A549 (cell line): ENCODE measurements around the gene KDF1. TPM values are rescaled to one million over a fixed set of nuclear protein-coding genes. Genes with fewer than 3 reads are reported as not detected.

Experiments used
- ATAC-seq, 2 experiments: fragments of 200-7000 bp in 1 of 2; fragments of >200 bp in 1 of 2; cut with Nextera tagmentation in 1 of 2; cut with Tn5 transposase in 1 of 2; 3 replicates each; pipeline versions ENCODE4 v1.8.0 to v1.9.1; 2018 to 2020; ENCODE audit warnings: mild to moderate bottlenecking in 1 of 2, moderate library complexity in 1 of 2
- CTCF ChIA-PET: fragments of 300-600 bp; sonication (Branson Sonifier 250); formaldehyde crosslinking; extraction: SDS; loops from one replicate; lab custom pipeline; 2021; ENCODE audit warnings: antibody characterized with exemption, inconsistent platforms; lab: Yijun Ruan, JAX
- POLR2A ChIA-PET: fragments of 350-600 bp; formaldehyde crosslinking; extraction: SDS; loops from one replicate; lab custom pipeline; 2021; ENCODE audit warnings: antibody characterized with exemption, inconsistent platforms; lab: Yijun Ruan, JAX
- DNase-seq, 2 experiments: peaks; one replicate each; pipeline versions ENCODE4 v3.0.0 to v3.0.0-alpha.2; 2011 to 2016; ENCODE audit warnings: low read depth in 1 of 2, low spot score in 1 of 2
- FAIRE-seq: peaks from 2 replicates; lab custom pipeline; 2011; peaks lifted over from hg19 to GRCh38; lab: Jason Lieb, UNC
- H3K27ac ChIP-seq, 2 experiments: fragments of >200 bp; sonication (Bioruptor Twin); formaldehyde crosslinking; 3 replicates each; pipeline ENCODE4 v1.5.1; 2016 to 2017
- H3K4me1 ChIP-seq: fragments of >200 bp; sonication (Bioruptor Twin); formaldehyde crosslinking; 3 replicates; pipeline ENCODE4 v1.6.1; 2016
- H3K4me2 ChIP-seq: fragments of >200 bp; sonication (Bioruptor Twin); formaldehyde crosslinking; 3 replicates; pipeline ENCODE4 v1.6.1; 2016
- H3K4me3 ChIP-seq: fragments of >200 bp; sonication (Bioruptor Twin); formaldehyde crosslinking; 3 replicates; pipeline ENCODE4 v1.5.1; 2016
- H3K9me3 ChIP-seq: fragments of >200 bp; sonication (Bioruptor Twin); formaldehyde crosslinking; 3 replicates; pipeline ENCODE4 v1.6.1; 2016
- BHLHE40 ChIP-seq: IDR thresholded peaks from 2 replicates; pipeline ENCODE4 v1.6.1; 2012; ENCODE audit warnings: low read depth, low read length, inconsistent platforms
- CBX2 ChIP-seq: fragments of 200-600 bp; sonication (generic); IDR thresholded peaks from 2 replicates; pipeline ENCODE4 v1.6.1; 2016; ENCODE audit warnings: low read depth, mild to moderate bottlenecking, borderline replicate concordance
- CBX8 ChIP-seq: fragments of 200-600 bp; sonication (generic); IDR thresholded peaks from 2 replicates; pipeline ENCODE4 v1.6.1; 2016
- CEBPB ChIP-seq, 2 experiments: fragments of >200 bp in 1 of 2; sonication (Bioruptor Twin) in 1 of 2; formaldehyde crosslinking in 1 of 2; IDR thresholded peaks; 2 replicates each; pipeline ENCODE4 v1.6.1; 2012 to 2016
- FOSB ChIP-seq: fragments of 250-450 bp; sonication (Bioruptor Pico); IDR thresholded peaks from 2 replicates; pipeline ENCODE4 v1.5.0; 2020; ENCODE audit warnings: mild to moderate bottlenecking, moderate library complexity
- HEYL ChIP-seq: fragments of 250-450 bp; sonication (Bioruptor Pico); IDR thresholded peaks from 2 replicates; pipeline ENCODE4 v1.8.0; 2021; ENCODE audit warnings: mild to moderate bottlenecking, moderate library complexity
- HOXB13 ChIP-seq: fragments of 250-450 bp; sonication (Bioruptor Pico); IDR thresholded peaks from 2 replicates; pipeline ENCODE4 v1.5.0; 2020; ENCODE audit warnings: low read depth, mild to moderate bottlenecking, moderate library complexity
- JUN ChIP-seq, 2 experiments: fragments of >200 bp; sonication (Bioruptor Twin); formaldehyde crosslinking; IDR thresholded peaks; 2 replicates in 1 of 2; 3 replicates in 1 of 2; pipeline ENCODE4 v1.6.1; 2016 to 2017
- MYC ChIP-seq: IDR thresholded peaks from 2 replicates; pipeline ENCODE4 v1.6.1; 2012; ENCODE audit warnings: mild to moderate bottlenecking, inconsistent platforms, low read length, improper control_type of control experiment, borderline replicate concordance
- NR3C1 ChIP-seq: fragments of >200 bp; sonication (Bioruptor Twin); formaldehyde crosslinking; IDR thresholded peaks from 3 replicates; pipeline ENCODE4 v1.6.1; 2017
- POLR2A ChIP-seq: IDR thresholded peaks from 2 replicates; pipeline ENCODE4 v1.6.1; 2012; ENCODE audit warnings: mild to moderate bottlenecking, low read length
- TFCP2L1 ChIP-seq: fragments of 250-450 bp; sonication (Bioruptor Pico); IDR thresholded peaks from 2 replicates; pipeline ENCODE4 v1.5.0; 2021; ENCODE audit warnings: mild to moderate bottlenecking
- ZC3H11A ChIP-seq: fragments of 450-650 bp; IDR thresholded peaks from 2 replicates; pipeline ENCODE4 v1.6.1; 2014; ENCODE audit warnings: antibody characterized with exemption, mild to moderate bottlenecking
- ZFP36 ChIP-seq: fragments of 450-650 bp; IDR thresholded peaks from 2 replicates; pipeline ENCODE4 v1.6.1; 2014; ENCODE audit warnings: borderline replicate concordance; ENCODE audit not compliant: partially characterized antibody
- WGBS: methylation state at CpG from one replicate; pipeline ENCODE4 v1.1.6; 2017; ENCODE audit errors: missing lambda C conversion rate; 5-methylcytosine and 5-hydroxymethylcytosine counted together
- polyA plus RNA-seq, 4 experiments: library from polyadenylated mRNA; depleted of rRNA in 3 of 4; stranded (reverse); fragments of >200 nt; fragmentation: RNase III in 1 of 4; extraction: RNeasy Plus Mini Kit Qiagen cat#74134 plus additional on column Dnase treatment in 1 of 4; gene quantifications; 2 replicates in 3 of 4; 3 replicates in 1 of 4; pipeline ENCODE4 v1.2.3, GENCODE V29; 2011 to 2017
- TF ChIP-seq, protein P1 (sequence below): fragments of 250-450 bp; sonication (Bioruptor Pico); IDR thresholded peaks from 2 replicates; pipeline ENCODE4 v1.5.0; 2020; ENCODE audit warnings: low read depth, mild to moderate bottlenecking, moderate library complexity
- TF ChIP-seq, protein P2 (sequence below): fragments of >200 bp; sonication (Bioruptor Twin); formaldehyde crosslinking; IDR thresholded peaks from 2 replicates; pipeline ENCODE4 v1.6.1; 2016
- TF ChIP-seq, protein P3 (sequence below): fragments of >200 bp; sonication (Bioruptor Twin); formaldehyde crosslinking; IDR thresholded peaks from 3 replicates; pipeline ENCODE4 v1.6.1; 2016
- TF ChIP-seq, protein P4 (sequence below): IDR thresholded peaks from 2 replicates; pipeline ENCODE4 v1.6.1; 2012
- TF ChIP-seq, protein P5 (sequence below): IDR thresholded peaks from 2 replicates; pipeline ENCODE4 v1.6.1; 2012; ENCODE audit warnings: low read depth, borderline replicate concordance
- TF ChIP-seq, protein P6 (sequence below): IDR thresholded peaks from 2 replicates; pipeline ENCODE4 v1.6.1; 2012
- TF ChIP-seq, protein P7 (sequence below): fragments of >200 bp; sonication (Bioruptor Twin); formaldehyde crosslinking; IDR thresholded peaks from 3 replicates; pipeline ENCODE4 v1.5.1; 2016
- TF ChIP-seq, protein P8 (sequence below): fragments of 200-600 bp; sonication (generic); IDR thresholded peaks from 2 replicates; pipeline ENCODE4 v1.6.1; 2016; ENCODE audit warnings: antibody characterized with exemption, mild to moderate bottlenecking, moderate library complexity
- TF ChIP-seq, protein P9 (sequence below): fragments of 450-650 bp; IDR thresholded peaks from 2 replicates; pipeline ENCODE4 v1.6.1; 2014; ENCODE audit warnings: antibody characterized with exemption

The KDF1 gene
- polyA plus RNA-seq, 2 of the 4 experiments (the other 2 are of a cell fraction): not detected

DNA sequence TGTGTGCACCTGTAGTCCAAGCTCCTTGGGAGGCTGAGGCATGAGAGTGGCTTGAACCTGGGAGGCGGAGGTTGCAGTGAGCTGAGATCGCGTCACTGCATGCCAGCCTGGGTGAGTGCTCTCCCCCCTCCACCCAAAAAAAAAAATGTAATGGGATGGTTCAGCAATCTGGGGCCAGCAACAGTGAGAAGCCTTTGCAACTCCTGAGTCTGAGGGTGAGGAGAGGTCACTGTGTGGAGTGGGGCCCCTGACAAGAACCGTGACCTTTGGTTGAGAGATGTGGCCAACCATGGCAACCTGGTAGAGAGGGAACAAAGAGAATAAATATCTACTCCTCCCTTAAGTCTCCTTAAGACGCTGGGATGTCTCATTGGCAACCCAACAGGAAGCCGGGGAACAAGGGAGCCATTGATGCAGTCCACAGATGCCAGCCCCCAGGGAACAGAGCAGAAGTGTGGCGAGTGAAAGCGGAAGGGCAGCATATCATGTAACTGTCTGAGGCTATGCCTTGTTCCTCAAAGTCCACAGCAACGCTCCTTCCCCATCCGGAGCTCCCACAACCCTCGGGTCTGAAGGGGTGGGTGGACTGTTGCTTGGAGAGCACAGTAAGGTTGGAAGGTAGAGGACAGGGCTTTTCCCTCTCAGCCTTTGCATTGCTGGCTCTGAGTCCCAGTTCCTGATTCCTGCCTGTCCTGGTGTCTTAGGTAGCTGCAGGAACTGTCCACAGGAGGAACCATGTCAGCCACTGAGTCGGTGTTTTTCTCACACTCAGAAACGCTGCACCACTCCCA lies 41.5 kb upstream of the KDF1 start:
- peak overlapping the region; percentile 99; the same call in 2 of the 3 replicates for H3K4me2 ChIP-seq
- no peaks in the 10 kb centered on the region for H3K9me3 ChIP-seq
- 15% methylated on average over 13 of the region's 13 CpGs for WGBS
- no peak for FAIRE-seq
- TF ChIP-seq FOSB (CRISPR knock-in tag) (peak; percentile 17; the same call in 1 of the 2 replicates), JUN (IDR thresholded peaks at IDR 0.05) (0 out of 5 replicates have a peak, but pooled peaks of 1 of the 2 experiments have one; percentile 16), POLR2A (0 out of 2 replicates have a peak, but pooled peaks have one; percentile 4), ZC3H11A (no peak), CEBPB (IDR thresholded peaks at IDR 0.05) (0 out of 4 replicates have a peak, but pooled peaks of 1 of the 2 experiments have one; percentile 12), HOXB13 (CRISPR knock-in tag) (no peak), CBX2 (no peak), NR3C1 (no peak), TFCP2L1 (CRISPR knock-in tag) (0 out of 2 replicates have a peak, but pooled peaks have one; percentile 43), HEYL (CRISPR knock-in tag) (0 out of 2 replicates have a peak, but pooled peaks have one; percentile 17)
- TF ChIP-seq, protein P1, sequence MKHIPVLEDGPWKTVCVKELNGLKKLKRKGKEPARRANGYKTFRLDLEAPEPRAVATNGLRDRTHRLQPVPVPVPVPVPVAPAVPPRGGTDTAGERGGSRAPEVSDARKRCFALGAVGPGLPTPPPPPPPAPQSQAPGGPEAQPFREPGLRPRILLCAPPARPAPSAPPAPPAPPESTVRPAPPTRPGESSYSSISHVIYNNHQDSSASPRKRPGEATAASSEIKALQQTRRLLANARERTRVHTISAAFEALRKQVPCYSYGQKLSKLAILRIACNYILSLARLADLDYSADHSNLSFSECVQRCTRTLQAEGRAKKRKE (CRISPR knock-in tag): no peak
- TF ChIP-seq, protein P2, sequence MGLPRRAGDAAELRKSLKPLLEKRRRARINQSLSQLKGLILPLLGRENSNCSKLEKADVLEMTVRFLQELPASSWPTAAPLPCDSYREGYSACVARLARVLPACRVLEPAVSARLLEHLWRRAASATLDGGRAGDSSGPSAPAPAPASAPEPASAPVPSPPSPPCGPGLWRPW: no peak
- TF ChIP-seq, protein P3, sequence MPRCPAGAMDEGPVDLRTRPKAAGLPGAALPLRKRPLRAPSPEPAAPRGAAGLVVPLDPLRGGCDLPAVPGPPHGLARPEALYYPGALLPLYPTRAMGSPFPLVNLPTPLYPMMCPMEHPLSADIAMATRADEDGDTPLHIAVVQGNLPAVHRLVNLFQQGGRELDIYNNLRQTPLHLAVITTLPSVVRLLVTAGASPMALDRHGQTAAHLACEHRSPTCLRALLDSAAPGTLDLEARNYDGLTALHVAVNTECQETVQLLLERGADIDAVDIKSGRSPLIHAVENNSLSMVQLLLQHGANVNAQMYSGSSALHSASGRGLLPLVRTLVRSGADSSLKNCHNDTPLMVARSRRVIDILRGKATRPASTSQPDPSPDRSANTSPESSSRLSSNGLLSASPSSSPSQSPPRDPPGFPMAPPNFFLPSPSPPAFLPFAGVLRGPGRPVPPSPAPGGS: no peak
- TF ChIP-seq, protein P4, sequence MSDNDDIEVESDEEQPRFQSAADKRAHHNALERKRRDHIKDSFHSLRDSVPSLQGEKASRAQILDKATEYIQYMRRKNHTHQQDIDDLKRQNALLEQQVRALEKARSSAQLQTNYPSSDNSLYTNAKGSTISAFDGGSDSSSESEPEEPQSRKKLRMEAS: peak; percentile 21; the same call in 1 of the 2 replicates
- TF ChIP-seq, protein P5, sequence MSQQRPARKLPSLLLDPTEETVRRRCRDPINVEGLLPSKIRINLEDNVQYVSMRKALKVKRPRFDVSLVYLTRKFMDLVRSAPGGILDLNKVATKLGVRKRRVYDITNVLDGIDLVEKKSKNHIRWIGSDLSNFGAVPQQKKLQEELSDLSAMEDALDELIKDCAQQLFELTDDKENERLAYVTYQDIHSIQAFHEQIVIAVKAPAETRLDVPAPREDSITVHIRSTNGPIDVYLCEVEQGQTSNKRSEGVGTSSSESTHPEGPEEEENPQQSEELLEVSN: 0 out of 2 replicates have a peak, but pooled peaks have one; percentile 13
- TF ChIP-seq, protein P6, sequence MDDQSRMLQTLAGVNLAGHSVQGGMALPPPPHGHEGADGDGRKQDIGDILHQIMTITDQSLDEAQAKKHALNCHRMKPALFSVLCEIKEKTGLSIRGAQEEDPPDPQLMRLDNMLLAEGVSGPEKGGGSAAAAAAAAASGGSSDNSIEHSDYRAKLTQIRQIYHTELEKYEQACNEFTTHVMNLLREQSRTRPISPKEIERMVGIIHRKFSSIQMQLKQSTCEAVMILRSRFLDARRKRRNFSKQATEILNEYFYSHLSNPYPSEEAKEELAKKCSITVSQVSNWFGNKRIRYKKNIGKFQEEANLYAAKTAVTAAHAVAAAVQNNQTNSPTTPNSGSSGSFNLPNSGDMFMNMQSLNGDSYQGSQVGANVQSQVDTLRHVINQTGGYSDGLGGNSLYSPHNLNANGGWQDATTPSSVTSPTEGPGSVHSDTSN: peak; percentile 72; the same call in 1 of the 2 replicates
- TF ChIP-seq, all 56 proteins: peak for 9
- ATAC-seq (peak in 1 of 2 experiments; percentile 7; a peak in 3 of 6 replicates), DNase-seq (peak in 1 of 2 experiments; percentile 75)
- CTCF ChIA-PET: interaction anchor here (2.1 to 4.7 kb wide), 3 partner anchors 9 to 95 kb away, joined by 6 to 49 read pairs (median 10); partner anchors contain the start of gene TENT5B
- H3K4me3 ChIP-seq: no peak overlapping the region
- POLR2A ChIA-PET: no interaction called here
- H3K4me1 ChIP-seq: peaks cover 74% of the 10 kb centered on the region
- H3K27ac ChIP-seq: peak overlapping the region; percentile 100

DNA sequence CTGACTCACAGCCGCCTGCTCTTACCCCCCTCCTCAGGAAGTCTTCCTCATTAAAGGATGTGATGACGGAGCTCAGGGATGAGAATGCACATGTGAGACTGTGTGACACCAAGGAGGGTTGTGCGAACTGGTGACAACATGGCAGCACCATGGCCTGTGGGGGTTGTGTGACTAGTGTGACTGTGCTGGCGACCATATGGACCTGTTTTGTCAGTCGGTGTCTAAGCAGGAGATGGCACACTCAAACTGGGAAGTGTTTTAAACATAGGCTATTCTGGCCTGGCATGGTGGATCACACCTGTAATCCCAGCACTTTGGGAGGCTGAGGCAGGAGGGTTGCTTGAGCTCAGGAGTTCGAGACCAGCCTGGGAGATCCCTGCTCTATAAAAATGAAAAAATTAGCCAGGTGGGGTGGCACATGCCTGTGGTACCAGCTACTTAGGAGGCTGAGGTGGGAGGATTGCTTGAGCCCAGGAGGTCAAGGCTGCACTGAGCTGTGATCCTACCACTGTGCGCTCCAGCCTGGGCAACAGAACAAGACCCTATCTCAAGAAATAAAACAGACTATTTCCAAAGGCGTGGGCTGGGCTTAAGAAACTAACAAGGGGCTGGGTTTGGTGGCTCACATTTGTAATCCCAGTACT lies 40.7 kb upstream of the KDF1 start:
- 55% methylated on average over 7 of the region's 8 CpGs for WGBS
- CTCF ChIA-PET: interaction anchor here (1.9 to 10.6 kb wide), 6 partner anchors 10 to 96 kb away, joined by 4 to 188 read pairs (median 30); partner anchors contain the start of gene TENT5B
- peaks cover 82% of the 10 kb centered on the region for H3K4me1 ChIP-seq
- POLR2A ChIA-PET: no interaction called here
- H3K9me3 ChIP-seq: no peaks in the 10 kb centered on the region
- peak overlapping the region; percentile 99 for H3K4me2 ChIP-seq
- H3K27ac ChIP-seq: peak overlapping the region; percentile 100
- peak in 1 of 2 experiments; percentile 64 for DNase-seq
- FAIRE-seq: no peak
- ATAC-seq: no peak
- no peak overlapping the region for H3K4me3 ChIP-seq
- no peak for TF ChIP-seq ZFP36
- TF ChIP-seq NR3C1: no peak
- TF ChIP-seq JUN (IDR thresholded peaks at IDR 0.05): no peak; a peak in 1 of 5 replicates
- TF ChIP-seq MYC: no peak
- TF ChIP-seq CBX2: no peak
- TF ChIP-seq, protein P7, sequence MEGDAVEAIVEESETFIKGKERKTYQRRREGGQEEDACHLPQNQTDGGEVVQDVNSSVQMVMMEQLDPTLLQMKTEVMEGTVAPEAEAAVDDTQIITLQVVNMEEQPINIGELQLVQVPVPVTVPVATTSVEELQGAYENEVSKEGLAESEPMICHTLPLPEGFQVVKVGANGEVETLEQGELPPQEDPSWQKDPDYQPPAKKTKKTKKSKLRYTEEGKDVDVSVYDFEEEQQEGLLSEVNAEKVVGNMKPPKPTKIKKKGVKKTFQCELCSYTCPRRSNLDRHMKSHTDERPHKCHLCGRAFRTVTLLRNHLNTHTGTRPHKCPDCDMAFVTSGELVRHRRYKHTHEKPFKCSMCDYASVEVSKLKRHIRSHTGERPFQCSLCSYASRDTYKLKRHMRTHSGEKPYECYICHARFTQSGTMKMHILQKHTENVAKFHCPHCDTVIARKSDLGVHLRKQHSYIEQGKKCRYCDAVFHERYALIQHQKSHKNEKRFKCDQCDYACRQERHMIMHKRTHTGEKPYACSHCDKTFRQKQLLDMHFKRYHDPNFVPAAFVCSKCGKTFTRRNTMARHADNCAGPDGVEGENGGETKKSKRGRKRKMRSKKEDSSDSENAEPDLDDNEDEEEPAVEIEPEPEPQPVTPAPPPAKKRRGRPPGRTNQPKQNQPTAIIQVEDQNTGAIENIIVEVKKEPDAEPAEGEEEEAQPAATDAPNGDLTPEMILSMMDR: no peak
- TF ChIP-seq, protein P8, sequence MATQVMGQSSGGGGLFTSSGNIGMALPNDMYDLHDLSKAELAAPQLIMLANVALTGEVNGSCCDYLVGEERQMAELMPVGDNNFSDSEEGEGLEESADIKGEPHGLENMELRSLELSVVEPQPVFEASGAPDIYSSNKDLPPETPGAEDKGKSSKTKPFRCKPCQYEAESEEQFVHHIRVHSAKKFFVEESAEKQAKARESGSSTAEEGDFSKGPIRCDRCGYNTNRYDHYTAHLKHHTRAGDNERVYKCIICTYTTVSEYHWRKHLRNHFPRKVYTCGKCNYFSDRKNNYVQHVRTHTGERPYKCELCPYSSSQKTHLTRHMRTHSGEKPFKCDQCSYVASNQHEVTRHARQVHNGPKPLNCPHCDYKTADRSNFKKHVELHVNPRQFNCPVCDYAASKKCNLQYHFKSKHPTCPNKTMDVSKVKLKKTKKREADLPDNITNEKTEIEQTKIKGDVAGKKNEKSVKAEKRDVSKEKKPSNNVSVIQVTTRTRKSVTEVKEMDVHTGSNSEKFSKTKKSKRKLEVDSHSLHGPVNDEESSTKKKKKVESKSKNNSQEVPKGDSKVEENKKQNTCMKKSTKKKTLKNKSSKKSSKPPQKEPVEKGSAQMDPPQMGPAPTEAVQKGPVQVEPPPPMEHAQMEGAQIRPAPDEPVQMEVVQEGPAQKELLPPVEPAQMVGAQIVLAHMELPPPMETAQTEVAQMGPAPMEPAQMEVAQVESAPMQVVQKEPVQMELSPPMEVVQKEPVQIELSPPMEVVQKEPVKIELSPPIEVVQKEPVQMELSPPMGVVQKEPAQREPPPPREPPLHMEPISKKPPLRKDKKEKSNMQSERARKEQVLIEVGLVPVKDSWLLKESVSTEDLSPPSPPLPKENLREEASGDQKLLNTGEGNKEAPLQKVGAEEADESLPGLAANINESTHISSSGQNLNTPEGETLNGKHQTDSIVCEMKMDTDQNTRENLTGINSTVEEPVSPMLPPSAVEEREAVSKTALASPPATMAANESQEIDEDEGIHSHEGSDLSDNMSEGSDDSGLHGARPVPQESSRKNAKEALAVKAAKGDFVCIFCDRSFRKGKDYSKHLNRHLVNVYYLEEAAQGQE: no peak
- TF ChIP-seq, protein P9, sequence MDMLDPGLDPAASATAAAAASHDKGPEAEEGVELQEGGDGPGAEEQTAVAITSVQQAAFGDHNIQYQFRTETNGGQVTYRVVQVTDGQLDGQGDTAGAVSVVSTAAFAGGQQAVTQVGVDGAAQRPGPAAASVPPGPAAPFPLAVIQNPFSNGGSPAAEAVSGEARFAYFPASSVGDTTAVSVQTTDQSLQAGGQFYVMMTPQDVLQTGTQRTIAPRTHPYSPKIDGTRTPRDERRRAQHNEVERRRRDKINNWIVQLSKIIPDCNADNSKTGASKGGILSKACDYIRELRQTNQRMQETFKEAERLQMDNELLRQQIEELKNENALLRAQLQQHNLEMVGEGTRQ: no peak
- no peak for TF ChIP-seq CBX8
- no peak for TF ChIP-seq BHLHE40
